ENCODE measurements around the gene B3GNT9.
"Not testable (repeated sequence)": the region's sequence is repeated elsewhere in the genome, so short reads cannot be mapped to it uniquely, and the experiment has no call there.

The B3GNT9 gene

DNA sequence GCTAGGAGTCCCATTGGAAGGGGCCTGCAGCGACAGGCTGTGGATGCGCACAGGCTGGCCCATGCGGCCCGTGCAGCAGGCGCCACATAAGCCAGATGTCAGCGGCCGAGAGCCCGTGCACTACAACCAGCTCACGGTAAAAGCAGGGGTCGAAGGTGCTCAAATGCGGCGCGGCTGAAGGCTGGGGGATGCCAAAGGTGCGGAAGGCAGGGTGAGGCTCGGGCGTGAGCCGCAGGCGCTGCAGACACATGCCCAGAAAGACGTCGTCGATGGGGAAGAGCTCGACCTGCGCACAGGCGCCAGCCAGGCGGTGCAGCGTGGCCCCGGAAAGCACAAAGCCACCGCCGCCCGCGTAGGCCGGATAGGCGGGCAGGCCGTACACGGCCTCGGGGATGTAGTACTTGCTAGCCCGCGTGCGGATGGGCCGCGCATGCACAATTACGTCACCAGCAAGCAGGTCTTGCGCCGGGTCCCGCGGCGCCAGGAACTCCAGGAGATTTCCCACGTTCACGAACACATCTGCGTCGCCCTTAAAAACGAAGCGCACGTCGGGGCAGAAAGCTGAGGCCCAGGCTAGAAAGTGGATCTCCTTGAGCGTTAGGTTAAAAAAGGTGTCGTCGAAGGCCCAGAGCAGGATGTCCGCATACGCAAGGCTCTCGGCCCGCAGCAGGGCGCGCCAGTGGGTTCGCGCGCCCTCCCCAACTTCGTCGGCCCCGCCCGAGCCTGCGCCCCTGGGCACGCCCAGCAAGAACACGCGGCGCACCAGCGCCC, 1.3 kb downstream of the B3GNT9 start:
- DNase-seq, result no peak

DNA sequence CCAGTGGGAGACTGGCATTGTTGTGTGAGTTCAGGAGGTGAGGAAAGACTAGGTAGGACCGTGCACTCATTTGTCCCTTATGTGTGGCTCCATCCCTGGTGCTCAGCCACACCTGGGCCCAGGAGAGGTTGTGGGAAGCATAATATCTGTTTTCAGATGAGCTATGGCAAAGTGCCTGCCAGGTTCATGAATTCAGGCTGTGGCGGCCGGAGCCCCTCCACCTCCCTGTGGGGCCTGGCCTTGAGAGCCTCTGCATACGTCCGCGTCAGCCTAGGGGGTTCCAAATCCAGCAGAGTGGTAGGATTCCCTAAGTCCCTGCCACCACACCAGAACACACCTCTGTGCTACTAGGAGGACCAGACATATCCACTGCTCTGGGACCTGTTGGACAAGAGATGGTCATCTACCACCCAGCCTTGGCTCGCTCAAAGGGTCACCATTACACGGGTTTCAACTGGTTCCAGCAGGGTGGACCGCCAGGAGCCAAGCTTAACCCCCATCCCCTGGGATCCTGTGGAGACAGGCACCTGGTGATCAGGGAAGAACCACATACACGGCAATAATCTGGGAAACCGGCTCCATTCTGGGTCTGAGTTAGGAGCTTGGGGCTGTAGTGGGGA, 2.0 kb downstream of the B3GNT9 start:
- no peak for DNase-seq

DNA sequence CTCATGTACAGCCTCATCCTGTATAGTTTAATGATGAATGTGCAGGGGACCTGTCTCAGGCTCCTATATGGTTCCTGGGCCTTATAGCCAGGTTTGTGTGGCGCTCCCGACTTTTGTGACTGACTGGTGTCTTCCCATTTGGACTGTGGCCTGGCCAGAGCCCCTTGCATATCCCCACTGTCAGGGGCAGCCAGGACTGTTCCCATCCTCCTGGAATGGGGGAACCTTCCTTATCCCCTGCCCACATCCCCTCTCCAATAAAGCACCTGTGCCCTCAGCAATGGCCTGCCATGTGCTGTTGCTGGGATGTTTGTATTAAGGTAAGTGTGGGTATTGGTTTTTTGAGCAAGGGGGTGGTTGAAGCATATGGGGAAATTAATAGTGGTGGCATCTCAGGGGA, 2.6 kb downstream of the B3GNT9 start:
- DNase-seq, result no peak

DNA sequence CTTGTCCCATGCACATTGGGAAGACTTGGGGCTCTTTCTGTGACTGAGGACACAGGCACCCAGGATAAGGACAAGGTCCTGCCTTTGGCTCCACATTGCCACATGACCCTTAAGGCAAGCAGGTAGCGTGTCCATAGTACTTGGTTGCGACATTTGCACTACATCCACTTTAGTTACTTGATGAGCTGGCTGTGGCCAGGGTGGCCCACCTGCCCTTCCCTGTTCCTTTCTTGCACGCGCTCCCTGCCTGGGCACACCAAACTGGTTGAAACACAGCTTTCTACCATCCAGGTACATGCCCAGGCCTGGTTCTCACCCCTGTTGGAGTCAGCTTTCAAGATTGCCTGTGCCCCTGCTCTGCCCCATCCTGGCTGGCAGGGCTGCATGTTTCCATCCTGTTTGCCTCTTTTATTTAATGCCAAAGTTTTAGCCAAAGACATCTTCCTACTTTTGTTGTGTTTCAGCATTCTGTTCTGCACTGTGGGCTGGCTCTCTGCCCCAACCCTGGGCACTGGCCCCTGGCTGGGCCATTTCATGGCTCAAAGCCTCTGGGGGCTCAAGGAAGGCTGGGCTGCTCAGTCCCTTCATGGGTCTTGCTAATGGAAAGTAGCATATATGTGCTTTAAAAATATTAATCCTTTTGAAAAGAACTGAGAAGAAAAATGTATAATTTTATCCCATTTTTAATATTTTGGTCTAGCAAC, 3.2 kb downstream of the B3GNT9 start:
- no peak for DNase-seq

DNA sequence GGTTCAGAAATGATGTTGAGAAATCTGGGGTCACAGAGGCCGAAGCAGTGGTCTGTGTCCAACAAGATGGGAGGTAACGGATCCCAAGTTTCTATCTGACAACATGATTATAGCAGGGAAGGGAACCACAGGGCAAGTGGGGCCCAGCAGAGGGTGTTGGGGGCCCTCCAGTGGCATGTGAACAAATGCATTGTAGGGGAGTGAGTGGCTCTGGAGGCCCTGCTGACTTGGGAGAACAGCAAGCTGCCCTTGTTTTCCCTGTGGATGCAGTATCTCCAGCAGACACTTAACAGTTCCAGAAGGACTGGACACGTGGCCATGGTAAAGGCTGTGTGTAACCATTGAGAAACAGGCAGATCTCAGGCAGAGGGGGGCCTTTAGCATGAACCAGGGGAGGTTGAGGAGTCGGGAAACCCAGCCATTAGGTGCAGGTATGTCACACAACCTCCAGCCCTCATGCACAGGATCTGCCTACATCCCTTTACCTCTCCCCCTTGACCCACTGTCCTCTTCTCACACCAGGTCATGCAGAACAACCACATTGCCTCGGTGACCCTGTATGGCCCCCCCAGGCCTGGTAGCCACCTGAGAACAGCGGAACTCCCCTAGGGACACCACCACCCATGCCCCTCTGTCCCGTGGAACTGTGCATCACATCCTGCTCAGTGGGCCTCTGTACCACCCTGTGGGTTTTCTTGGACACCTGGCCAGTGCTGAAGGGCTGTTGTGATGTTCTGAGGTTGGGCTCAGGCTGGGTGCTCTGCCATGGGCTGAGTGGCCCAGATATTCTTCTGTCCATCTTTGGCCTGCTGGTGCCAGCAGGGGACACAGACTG, 4.1 kb downstream of the B3GNT9 start:
- DNase-seq, result no peak

DNA sequence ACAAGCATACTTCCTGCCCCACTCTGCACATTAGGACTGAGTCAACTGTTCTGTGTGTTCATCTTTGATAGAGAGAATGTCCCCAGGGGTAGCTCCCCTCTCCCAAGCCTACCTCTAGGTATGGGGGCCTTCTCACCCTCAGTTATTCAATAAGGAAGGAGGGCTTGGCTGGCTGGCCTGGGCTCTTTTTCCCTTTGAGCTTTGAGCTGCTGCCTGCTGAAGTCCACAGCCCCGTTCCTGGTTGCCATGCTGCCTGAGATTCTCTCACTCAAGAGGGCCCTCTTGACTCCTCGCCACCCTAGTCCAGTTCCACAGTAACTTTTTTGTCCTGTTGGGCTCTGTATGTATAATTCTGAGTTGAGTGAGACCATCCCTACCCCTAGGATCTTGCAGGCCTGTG, 5.1 kb downstream of the B3GNT9 start:
- DNase-seq, result no peak

DNA sequence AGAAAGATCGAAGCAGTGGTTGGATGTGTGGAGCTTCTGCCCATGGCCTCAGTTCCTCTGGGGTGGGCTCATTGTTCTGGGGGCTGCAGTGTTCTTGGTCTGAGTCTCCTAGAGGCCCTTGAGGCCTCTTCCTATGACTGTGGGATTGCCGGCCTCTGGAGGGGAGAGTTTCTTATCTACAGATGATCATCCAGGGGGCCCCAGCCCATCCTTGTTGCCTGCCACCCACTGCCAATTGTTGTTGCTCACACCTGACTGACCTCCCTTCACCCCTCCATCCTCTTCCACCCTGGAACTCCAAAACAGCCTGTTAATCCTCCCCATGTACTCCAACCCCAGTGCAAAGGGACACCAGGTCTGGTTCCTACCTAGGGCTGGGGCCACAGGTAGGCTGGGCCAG, 5.9 kb downstream of the B3GNT9 start:
- no peak for DNase-seq

DNA sequence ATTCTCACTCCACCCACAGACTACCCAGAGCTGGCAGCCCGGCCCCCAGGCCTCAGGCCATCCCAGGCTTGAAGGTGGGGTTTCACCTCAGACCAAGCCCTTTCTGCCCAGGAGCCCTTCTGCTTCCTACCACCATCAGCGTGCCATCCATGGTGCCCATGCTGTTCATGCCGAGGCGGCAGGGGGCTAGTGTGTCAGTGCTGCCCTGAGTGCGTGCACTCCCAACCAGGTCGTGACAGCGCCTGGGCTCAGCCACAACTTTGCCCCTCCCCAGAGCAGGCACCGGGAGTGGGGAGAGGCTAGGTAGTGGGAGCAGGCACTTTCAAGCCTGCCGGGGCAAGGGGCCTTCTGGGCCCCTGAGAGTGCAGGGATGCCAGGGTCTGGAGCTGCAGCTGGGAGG, 8.5 kb downstream of the B3GNT9 start:
- no peak for DNase-seq

DNA sequence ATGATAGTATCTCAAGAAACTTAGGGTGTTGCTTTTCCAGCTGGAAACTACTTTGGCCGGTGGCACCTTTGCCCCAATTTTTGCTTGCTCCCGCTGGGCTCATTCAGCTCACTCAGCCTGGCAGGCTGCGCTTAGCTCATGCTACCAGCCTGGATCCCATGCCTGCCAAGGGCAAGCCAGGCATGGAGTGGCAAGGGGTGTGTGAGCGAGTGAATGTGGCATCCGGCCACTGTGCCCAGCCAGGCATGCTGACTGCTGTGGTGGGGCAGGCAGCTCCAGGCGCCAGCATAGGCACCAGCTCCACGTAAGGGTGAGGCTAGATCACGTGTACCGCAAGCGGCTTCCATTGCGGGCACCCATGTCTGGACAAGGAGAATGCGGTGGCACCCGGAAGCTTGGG, 9.4 kb downstream of the B3GNT9 start:
- DNase-seq, result no peak

DNA sequence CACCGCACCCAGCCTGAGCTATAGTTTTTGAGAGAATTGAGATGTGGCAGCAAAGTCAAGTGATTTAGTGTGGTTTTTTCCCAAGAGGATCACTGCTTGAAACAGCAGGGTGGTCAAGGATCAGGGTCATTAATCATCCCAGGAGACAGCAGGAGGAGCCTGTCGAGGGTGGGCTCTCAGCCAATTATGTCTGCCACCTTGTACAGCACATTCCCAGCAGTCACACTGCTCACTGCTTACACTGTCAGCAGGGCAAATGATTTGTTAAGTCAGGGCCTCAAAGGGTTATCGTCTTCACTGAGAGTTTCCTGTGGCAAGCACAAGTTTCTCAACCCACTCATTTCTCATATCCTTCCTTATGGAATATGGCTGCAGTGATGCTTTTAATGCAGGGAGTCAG, 13.2 kb downstream of the B3GNT9 start:
- DNase-seq, result no peak

DNA sequence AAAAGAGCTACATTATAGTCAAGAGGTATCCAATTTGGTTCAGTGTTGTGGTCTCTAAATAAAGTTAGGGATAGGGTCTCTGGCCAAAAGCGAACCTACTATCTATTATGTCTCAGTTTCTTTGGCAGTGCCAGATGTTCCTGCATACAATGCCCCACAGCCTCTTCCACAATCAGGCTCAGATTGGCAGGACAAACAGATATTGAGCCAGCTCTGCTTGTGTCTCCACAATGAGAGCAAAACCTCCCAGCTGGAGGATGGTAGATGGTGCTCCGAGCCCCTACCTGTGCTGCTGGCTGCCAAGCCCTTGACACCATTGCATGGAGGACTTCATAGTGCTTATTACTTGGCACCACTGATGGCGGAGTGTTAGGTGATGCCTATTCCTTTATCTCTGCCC, 21.4 kb downstream of the B3GNT9 start:
- DNase-seq, result no peak

DNA sequence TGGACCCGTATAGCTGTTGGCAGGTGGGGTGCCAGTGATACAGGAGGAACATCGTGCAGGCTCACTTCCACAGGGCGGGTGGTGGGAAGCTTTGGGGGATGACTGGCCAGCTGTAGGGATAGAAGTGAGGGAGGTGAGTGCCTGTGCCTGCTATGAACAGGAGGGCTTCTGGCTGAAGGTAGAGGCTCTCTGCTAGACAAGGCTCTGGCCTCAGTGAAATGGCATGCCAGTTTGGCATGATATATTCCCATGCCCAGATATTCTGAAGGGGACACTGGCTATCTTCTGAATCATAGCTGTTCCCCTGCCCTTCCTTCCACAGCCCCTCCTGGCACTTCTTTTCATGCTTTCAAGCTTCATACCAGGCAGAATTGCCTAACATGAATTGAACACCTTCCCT, 21.9 kb downstream of the B3GNT9 start:
- no peak for DNase-seq

DNA sequence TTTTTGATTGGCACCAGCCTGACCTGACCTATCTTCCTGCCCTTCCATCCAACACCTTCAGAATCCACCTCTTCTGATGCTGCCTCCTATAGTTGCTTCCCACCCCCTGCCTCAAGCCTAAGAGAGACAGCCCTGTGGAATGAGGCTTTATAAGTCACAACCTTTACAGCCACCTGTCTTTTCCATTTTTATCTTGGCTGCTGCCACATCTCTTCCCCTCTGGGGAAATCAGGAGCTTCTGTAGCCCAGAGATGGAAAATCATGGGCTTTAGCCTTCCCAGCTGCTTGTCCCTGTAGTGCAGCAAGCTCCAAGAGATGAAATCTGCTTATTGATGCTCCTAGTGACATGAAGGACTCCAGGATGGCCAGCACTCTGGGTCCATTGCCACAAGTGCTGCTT, 22.4 kb downstream of the B3GNT9 start:
- no peak for DNase-seq

DNA sequence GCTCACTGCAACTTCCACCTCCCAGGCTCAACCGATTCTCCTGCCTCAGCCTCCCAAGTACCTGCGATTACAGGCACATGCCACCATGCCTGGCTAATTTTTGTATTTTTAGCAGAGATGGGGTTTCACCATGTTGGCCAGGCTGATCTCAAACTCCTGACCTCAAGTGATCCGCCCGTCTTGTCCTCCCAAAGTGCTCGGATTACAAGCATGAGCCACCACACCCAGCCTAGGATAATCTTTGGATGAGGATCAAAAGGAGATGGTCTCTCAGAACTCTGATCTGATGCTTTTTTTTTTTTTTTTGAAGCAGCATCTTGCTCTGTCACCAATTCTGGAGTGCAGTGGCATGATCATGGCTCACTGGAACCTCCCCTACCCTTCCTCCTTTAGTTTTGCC, 28.0 kb downstream of the B3GNT9 start:
- DNase-seq, result not testable (repeated sequence)

DNA sequence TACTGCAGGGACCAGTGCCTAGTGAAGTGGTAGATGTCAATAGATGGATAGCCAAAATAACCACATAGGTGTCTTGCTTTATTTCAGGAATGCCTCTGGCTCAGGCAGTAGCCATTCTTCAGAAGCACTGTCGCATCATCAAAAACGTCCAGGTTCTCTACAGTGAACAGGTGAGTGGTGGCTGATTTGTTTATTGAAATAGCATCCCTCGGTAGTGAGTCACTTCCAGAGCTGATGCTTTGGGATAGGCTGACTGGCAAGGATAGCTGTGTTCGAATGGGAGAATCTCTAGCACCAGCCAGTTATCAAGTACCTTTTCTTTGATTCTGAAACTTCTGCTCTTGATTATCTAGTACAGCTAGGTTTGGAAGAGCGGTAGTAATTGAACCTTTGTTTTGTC, 30.8 kb downstream of the B3GNT9 start:
- DNase-seq, result no peak

DNA sequence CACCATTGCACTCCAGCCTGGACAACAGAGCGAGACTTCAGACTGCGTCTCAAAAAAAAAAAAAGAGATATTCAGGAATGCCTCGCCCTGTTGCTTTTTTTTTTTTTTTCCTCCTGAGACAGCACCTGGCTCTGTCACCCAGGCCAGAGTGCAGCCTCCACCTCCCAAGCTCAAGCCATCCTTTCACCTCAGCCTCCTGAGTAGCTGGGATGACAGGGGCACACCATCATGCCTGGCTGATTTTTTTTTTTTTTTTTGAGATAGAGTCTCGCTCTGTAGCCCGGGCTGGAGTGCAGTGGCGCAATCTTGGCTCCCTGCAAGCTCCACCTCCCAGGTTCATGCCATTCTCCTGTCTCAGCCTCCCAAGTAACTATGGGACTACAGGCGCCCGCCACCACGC, 33.1 kb downstream of the B3GNT9 start:
- DNase-seq, result no peak

DNA sequence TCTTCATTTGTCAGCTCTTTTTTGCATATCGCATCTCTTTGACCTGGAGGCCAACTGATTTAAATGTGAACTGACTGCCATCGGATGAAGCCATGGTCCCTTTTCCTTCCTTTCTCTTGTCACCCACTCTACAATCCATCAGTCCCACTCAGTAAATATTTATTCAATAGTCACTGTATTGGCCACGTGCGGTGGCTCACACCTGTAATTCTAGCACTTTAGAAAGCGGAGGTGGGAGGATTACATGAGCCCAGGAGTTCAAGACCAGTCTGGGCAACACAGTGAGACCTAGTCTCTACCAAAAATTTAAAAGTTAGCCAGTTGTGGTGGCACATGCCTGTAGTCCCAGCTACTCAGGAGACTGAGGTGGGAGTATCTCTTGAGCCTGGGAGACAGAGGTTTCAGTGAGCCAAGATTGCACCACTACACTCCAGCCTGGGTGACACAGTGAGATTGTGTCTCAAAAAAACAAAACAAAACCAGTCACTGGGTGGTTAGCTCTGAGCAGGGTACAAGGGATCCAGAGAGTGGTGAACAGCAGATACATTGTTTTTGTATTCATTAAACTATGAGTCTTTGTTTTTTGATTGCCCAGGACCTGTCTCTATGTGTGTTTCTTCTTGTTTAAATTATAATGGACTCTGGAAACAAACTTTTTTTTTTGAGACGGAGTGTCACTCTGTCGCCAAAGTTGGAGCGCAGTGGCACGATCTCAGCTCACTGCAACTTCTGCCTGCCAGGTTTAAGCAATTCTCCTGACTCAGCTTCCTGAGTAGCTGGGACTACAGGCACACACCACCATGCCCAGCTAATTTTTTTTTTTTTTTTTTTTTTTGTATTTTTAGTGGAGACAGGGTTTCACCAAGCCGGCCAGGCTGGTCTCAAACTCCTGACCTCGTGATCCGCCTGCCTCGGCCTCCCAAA, 34.1 kb downstream of the B3GNT9 start:
- DNase-seq, result no peak

DNA sequence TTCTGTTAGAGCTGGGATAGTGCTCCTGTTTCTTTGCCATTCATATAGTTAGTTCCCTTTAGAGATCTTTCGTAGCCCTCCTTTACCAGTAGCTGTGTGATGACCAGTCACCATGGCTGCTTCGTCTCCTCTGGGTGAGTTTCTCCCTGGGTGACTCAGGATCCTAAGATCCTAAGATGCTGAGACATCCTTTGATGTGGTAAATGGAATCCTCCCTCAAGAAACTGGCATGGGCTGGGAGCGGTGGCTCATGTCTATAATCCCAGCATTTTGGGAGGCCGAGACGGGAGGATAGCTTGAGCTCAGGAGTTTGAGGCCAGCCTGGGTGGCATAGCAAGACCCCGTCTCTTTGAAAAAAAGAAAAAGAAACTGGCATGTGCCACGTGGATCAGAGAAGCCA, 35.2 kb downstream of the B3GNT9 start:
- DNase-seq, result no peak

DNA sequence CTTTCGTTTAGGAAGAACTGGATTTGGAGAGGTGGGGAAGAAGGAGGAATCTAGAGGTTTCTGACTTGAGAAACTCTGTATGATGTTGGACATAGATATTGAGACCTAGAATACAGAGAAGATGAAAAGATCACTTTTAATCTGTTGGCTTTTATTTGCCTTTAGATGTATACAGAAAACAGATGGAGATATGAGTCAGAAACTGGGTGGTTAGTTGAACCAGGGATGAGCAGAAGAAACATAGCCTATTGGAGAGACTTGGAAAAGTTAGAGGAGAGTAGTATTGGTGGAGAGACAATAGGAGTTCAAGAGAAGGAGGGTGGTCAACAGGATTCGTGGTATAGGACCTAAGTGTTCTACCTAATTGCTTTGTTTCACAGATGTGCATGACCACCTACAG, 36.0 kb downstream of the B3GNT9 start:
- DNase-seq, result no peak

DNA sequence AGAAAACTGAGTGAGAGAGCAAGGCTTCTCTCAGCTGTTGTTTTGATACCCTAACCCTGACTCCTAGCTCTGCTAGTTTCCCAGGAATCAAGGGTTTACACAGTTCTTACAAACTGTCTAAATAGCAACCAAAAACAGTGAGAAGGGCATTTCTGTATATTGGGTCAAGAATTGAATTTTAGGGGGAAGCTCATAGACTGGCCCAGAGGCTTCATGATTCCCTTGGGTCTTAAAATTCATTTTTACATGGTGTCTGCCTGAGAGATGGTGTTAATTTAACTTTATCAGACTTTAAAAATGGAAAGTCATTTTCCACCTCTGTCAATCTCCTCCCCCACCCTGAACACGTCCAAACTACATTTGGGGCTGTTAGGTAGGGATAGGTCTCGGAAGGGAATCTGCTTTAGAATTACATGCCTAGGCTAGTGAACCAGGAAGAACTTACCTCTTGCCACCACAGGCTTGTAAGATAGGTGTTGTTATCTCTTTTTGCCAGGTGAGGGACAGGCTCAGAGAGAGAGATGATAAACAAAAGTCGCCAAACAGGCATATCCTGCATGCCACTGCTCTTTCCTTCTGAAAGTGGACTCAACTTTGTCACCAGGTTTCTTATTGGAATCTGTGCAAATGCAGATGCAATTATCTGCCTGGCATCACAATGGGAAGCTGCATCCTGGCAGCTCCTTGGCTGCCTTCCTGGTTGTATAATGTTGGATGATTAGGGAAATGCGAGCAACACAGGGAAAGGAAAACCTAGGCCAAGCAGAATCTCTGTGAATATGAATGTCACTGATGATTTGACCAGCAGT, 38.0 kb downstream of the B3GNT9 start:
- no peak for DNase-seq

DNA sequence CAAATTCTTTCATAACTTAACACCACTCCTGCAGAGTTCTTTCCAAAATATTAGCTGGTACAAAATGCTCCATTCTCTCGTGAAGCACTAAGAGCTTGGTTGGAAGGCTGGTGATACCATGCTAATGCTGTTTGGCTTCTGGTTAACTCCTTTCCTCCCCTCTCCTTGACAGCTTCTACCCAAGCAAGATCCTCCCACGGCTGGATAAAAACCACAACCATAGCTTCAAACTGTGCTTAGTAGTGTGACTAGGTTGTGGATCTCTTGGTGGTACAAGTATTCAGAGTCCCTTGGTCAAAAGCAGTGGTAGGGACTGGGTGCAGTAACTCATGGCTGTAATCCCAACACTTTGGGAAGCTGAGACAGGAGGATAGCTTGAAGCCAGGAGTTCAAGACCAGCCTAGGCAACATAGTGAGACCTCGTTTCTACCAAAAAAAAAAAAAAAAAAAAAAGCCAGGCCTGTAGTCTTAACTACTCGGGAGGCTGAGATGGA, 38.8 kb downstream of the B3GNT9 start:
- DNase-seq, result no peak
